Kidney epithelial cell (primary cell): ENCODE data around the gene PRDM8. TPM values are rescaled to one million over a fixed set of nuclear protein-coding genes. Genes with fewer than 3 reads are reported as not detected.

Experiments
- DNase-seq: peaks from one replicate; pipeline ENCODE4 v3.0.0-alpha.2; 2010; ENCODE audit warnings: low read depth
- H3K27me3 ChIP-seq: 2 replicates; pipeline ENCODE4 v1.6.0; 2011; ENCODE audit warnings: low read length; ENCODE audit not compliant: control insufficient read depth, insufficient read depth
- H3K36me3 ChIP-seq: 2 replicates; pipeline ENCODE4 v1.5.1; 2011; ENCODE audit warnings: low read length; ENCODE audit not compliant: control insufficient read depth, insufficient read depth
- H3K4me3 ChIP-seq: 2 replicates; pipeline ENCODE4 v1.5.1; 2011; ENCODE audit warnings: low read depth, mild to moderate bottlenecking, control low read depth, low read length
- total RNA-seq: library from RNA; depleted of rRNA; stranded (reverse); fragments of >200 nt; gene quantifications from 2 replicates; pipeline ENCODE4 v1.2.3, GENCODE V29; 2015
- TF ChIP-seq, protein P1 (sequence below): IDR thresholded peaks from 2 replicates; pipeline ENCODE4 v1.5.1; 2011; ENCODE audit warnings: mild to moderate bottlenecking, moderate library complexity, low read length, control low read depth, inconsistent platforms; ENCODE audit not compliant: insufficient read depth, poor library complexity, severe bottlenecking

The PRDM8 gene
- total RNA-seq, 1 donor from 2014 or later, result 0.17 TPM

DNA sequence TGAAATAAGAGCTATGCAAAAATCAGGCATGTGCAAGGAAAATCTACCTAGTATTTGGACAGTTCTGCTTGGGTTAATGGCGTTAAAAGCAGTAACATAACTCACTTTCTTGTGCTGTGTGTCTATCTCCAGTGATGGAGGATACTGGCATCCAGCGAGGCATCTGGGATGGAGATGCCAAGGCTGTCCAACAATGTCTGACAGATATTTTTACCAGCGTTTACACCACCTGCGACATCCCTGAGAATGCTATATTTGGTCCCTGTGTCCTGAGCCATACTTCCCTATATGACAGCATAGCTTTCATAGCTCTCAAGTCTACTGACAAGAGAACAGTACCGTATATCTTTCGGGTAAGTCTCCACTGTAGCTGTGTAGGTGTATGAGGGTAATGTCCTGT is 2.6 kb downstream of the PRDM8 start:
- TF ChIP-seq, protein P1, sequence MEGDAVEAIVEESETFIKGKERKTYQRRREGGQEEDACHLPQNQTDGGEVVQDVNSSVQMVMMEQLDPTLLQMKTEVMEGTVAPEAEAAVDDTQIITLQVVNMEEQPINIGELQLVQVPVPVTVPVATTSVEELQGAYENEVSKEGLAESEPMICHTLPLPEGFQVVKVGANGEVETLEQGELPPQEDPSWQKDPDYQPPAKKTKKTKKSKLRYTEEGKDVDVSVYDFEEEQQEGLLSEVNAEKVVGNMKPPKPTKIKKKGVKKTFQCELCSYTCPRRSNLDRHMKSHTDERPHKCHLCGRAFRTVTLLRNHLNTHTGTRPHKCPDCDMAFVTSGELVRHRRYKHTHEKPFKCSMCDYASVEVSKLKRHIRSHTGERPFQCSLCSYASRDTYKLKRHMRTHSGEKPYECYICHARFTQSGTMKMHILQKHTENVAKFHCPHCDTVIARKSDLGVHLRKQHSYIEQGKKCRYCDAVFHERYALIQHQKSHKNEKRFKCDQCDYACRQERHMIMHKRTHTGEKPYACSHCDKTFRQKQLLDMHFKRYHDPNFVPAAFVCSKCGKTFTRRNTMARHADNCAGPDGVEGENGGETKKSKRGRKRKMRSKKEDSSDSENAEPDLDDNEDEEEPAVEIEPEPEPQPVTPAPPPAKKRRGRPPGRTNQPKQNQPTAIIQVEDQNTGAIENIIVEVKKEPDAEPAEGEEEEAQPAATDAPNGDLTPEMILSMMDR, result no peak
- H3K27me3 ChIP-seq, result peaks cover 67% of the 10 kb centered on the region

GRCh38 chr4:80201252-80202151 is 4.2 kb downstream of the PRDM8 start:
- Histone ChIP-seq H3K4me3 (peak overlapping the region; percentile 23), H3K36me3 (no peaks in the 10 kb centered on the region), H3K27me3 (peaks cover 55% of the 10 kb centered on the region)
- no peak for DNase-seq
- TF ChIP-seq, protein P1, result no peak

More for the DNA sequence above, 2.6 kb downstream of the PRDM8 start:
- Histone ChIP-seq H3K4me3 (no peak overlapping the region), H3K36me3 (no peaks in the 10 kb centered on the region)
- DNase-seq, result no peak

DNA sequence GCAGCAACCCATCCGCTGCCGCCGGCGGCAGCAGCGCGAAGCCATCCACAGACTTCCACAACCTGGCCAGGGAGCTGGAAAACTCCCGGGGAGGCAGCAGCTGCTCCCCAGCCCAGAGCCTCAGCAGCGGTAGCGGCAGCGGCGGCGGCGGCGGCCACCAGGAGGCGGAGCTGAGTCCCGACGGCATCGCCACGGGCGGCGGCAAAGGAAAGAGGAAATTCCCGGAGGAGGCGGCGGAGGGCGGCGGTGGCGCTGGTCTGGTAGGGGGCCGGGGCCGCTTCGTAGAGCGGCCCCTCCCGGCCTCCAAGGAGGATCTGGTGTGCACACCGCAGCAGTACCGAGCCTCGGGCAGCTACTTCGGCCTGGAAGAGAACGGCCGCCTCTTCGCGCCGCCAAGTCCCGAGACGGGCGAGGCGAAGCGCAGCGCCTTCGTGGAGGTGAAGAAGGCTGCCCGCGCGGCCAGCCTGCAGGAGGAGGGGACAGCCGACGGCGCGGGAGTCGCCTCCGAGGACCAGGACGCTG is 4.9 kb downstream of the PRDM8 start:
- Histone ChIP-seq H3K27me3 (peaks cover 55% of the 10 kb centered on the region), H3K36me3 (no peaks in the 10 kb centered on the region), H3K4me3 (peak overlapping the region; percentile 41)
- TF ChIP-seq, protein P1, result peak; percentile 77
- DNase-seq, result no peak

DNA sequence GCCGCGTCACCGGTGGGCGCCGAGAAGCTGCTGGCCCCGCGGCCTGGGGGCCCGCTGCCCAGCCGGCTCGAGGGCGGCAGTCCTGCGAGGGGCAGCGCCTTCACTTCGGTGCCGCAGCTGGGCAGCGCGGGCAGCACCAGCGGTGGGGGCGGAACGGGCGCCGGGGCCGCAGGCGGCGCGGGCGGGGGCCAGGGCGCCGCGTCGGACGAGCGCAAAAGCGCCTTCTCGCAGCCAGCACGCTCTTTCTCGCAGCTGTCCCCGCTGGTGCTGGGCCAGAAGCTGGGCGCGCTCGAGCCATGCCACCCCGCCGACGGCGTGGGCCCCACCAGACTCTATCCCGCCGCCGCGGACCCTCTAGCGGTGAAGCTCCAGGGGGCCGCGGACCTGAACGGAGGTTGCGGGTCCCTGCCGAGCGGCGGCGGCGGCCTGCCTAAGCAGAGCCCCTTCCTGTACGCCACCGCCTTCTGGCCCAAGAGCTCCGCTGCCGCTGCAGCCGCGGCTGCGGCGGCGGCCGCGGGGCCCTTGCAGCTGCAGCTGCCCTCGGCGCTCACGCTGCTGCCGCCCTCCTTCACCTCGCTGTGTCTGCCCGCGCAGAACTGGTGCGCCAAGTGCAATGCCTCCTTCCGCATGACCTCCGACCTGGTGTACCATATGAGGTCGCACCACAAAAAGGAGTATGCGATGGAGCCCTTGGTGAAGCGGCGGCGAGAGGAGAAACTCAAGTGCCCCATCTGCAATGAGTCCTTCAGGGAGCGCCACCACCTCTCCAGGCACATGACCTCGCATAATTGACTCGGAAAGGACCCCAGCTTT is 5.6 kb downstream of the PRDM8 start:
- Histone ChIP-seq H3K4me3 (peak overlapping the region; percentile 41), H3K27me3 (peaks cover 55% of the 10 kb centered on the region), H3K36me3 (no peaks in the 10 kb centered on the region)
- DNase-seq, result no peak
- TF ChIP-seq, protein P1, result no peak

GRCh38 chr4:80204433-80205011 is 7.2 kb downstream of the PRDM8 start:
- TF ChIP-seq, protein P1, result no peak
- H3K4me3 ChIP-seq, result no peak overlapping the region
- DNase-seq, result no peak
- no peaks in the 10 kb centered on the region for H3K36me3 ChIP-seq
- peaks cover 47% of the 10 kb centered on the region for H3K27me3 ChIP-seq
